22Rv1 (cell line): ENCODE measurements around the gene EXOC4.

Source experiments
- ZFX ChIP-seq: fragments of 450-650 bp; IDR thresholded peaks from 2 replicates; pipeline ENCODE4 v1.6.1; 2017; ENCODE audit warnings: antibody characterized with exemption, borderline replicate concordance
- TF ChIP-seq, protein P1 (sequence below): fragments of 450-650 bp; IDR thresholded peaks from 2 replicates; pipeline ENCODE4 v1.5.1; 2017; ENCODE audit warnings: mild to moderate bottlenecking

GRCh38 chr7:133931053-133931452 is 678.2 kb downstream of the EXOC4 start:
- TF ChIP-seq, protein P1, sequence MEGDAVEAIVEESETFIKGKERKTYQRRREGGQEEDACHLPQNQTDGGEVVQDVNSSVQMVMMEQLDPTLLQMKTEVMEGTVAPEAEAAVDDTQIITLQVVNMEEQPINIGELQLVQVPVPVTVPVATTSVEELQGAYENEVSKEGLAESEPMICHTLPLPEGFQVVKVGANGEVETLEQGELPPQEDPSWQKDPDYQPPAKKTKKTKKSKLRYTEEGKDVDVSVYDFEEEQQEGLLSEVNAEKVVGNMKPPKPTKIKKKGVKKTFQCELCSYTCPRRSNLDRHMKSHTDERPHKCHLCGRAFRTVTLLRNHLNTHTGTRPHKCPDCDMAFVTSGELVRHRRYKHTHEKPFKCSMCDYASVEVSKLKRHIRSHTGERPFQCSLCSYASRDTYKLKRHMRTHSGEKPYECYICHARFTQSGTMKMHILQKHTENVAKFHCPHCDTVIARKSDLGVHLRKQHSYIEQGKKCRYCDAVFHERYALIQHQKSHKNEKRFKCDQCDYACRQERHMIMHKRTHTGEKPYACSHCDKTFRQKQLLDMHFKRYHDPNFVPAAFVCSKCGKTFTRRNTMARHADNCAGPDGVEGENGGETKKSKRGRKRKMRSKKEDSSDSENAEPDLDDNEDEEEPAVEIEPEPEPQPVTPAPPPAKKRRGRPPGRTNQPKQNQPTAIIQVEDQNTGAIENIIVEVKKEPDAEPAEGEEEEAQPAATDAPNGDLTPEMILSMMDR, result no peak
- TF ChIP-seq ZFX, result no peak
